AG10803 (cell line): ENCODE data around the gene MRPL46.
A peak's percentile ranks its signal among the peaks of the same experiment; 100 is the strongest.

Experiments
- DNase-seq: peaks from one replicate; pipeline ENCODE4 v3.0.0; 2010; ENCODE audit warnings: low read depth
- H3K4me3 ChIP-seq: 2 replicates; pipeline ENCODE4 v1.5.1; 2011; ENCODE audit warnings: mild to moderate bottlenecking, low read length, control low read depth
- CTCF ChIP-seq: conservative IDR thresholded peaks from 2 replicates; pipeline ENCODE4 v1.5.1; 2011; ENCODE audit warnings: mild to moderate bottlenecking, low read length, control low read depth, inconsistent platforms

The MRPL46 gene

DNA sequence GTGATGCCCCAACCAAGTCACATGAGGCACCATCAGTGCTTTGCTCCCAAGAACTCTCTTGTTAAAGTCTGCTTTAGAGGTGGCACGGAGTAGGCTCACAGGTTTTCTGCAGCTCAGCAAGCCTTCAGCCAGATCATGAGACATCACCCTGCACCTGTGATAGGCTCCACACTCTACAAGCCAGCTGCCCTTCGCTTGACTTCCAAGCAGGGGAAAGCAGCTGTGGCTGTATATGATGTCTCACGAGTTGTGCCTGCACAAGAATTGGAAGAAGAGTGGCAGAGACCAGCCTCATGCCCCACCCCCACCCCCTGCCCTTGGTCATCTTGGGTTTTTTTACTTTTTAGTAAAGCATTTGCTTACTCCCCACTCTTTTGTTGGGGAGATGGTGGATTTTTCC, 22.8 kb upstream of the MRPL46 start:
- H3K4me3 ChIP-seq = no peak overlapping the region
- TF ChIP-seq CTCF = no peak
- no peak for DNase-seq

- TF ChIP-seq CTCF = no peak
- no peak overlapping the region for H3K4me3 ChIP-seq
- DNase-seq = no peak
These were observed 22.1 kb upstream of the MRPL46 start for GRCh38 chr15:88489321-88489720.

DNA sequence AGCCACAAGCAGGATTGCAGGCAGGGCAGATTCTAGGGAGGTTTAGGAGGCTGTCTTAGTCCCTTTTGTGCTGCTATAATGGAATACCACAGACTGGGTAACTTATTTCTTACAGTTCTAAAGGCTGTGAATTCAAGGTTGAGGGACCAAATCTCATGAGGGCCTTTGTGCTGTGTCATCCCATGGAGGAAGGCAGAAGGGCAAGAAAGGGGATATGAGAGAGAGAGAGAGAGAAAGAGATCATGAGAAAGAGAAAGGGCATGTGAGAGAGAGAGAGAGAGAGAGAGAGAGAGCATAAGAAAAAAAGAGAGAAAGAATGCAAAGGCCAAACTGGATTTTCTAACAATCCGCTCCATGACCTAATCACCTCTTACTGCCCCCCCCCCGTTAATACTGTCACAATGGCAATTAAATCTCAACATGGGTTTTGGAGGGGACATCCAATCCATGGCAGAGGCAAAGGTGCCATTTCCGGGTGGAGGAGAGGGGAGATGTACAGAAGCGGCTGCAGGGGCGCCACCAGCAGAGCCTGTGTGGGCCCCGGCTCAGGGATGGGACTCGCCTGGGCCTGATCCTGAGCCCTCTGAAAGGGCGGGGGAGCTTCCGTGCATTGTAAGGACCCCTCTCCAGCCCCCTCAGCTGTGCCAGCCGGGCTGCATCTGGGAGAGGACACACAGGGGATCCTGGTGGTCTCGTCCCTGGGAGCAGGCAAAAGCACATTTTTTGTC, 20.8 kb upstream of the MRPL46 start:
- TF ChIP-seq CTCF = no peak

GRCh38 chr15:88487178-88487795, 20.1 kb upstream of the MRPL46 start:
- peak; percentile 22 for TF ChIP-seq CTCF

More for the DNA sequence above, 20.8 kb upstream of the MRPL46 start:
- DNase-seq = peak; percentile 20
- no peak overlapping the region for H3K4me3 ChIP-seq

DNA sequence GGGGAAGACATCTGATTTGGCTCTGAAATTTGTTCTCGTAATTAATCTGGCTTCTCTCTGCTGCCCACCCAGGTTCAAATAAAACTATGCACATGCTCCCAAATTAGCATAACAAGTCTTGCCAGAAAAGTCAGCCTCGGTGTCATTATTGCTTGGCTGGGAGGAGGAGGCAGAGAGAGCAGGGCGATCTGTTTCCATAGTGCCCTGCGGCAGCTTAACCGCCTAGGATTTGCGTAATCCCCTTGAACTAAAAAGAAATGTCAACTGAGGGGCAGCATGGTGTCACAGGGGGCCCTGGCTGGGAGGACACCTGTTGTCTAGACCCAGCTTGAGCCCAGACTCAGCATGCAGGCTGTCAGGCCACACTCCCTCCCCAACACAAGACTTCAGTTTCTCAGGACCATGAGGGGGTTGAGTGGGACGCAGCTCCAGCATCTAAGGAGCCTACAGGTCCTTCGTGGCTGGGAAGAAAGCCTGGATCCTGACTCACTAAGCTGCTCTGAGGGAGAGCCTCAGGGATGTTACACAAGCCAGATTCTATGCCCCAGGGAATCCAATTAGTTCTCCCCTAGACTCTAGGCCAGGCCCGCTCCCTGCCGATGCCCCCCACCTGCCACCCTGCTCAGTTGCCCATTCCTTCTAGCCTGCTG, 17.6 kb upstream of the MRPL46 start:
- no peak overlapping the region for H3K4me3 ChIP-seq
- no peak for TF ChIP-seq CTCF
- DNase-seq = peak; percentile 81

More at GRCh38 chr15:88487178-88487795, 20.1 kb upstream of the MRPL46 start:
- no peak overlapping the region for H3K4me3 ChIP-seq
- peak; percentile 68 for DNase-seq

DNA sequence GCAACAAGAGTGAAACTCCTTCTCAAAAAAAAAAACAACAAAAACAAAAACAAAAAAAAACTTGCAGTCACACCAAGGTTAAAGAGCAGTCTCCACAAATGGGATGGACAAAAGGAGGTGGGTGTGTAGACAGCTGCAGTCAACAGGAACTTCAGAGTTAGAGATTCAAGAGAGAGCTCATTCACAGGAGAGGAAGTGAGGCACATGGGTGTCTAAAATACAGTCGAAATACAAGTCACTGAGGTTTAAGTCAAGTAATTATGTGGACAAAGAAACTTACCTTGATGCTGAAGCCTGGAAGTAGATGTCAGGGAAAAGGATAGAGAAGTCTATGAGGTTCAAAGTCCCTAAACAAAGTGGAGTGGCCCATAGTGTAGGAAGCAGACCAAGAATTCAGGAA, 15.1 kb upstream of the MRPL46 start:
- TF ChIP-seq CTCF = no peak
- DNase-seq = no peak

DNA sequence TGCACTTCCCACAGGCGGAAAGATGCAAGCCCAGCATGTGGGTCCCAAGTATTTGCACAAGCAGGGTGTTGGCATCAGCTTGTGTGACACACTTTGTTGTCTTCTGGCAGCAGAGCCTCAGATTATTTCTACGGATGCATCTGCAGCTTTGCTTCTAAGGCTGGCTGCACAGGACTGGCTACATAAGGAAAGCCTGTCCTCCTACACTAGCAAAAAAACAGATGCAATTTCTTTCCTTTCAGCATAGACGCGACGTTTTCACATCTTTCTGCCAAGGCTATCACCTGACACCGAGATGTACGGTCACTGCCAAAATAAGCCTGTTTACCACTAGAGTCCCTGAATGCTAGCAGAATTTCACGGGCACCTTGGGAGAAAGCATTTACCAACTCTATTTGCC, 13.8 kb upstream of the MRPL46 start:
- no peak overlapping the region for H3K4me3 ChIP-seq
- DNase-seq = no peak
- no peak for TF ChIP-seq CTCF

More for the DNA sequence above, 15.1 kb upstream of the MRPL46 start:
- H3K4me3 ChIP-seq = no peak overlapping the region
